Loucy (cell line): ENCODE measurements around the gene FBLL1.

ENCODE experiments used
- H2AFZ ChIP-seq: fragments of 200-600 bp; sonication (generic); 2 replicates; pipeline ENCODE4 v1.6.0; 2016; ENCODE audit warnings: antibody characterized with exemption, mild to moderate bottlenecking, low read length, moderate library complexity
- H3F3A ChIP-seq: fragments of 200-600 bp; 2 replicates; pipeline ENCODE4 v1.6.0; 2016; ENCODE audit warnings: antibody characterized with exemption, low read depth, mild to moderate bottlenecking
- H3K27me3 ChIP-seq: fragments of 200-600 bp; sonication (generic); 2 replicates; pipeline ENCODE4 v1.6.1; 2014; ENCODE audit warnings: low read length, mild to moderate bottlenecking; ENCODE audit not compliant: insufficient read depth, poor library complexity, severe bottlenecking
- H3K36me3 ChIP-seq: fragments of 200-600 bp; sonication (generic); 2 replicates; pipeline ENCODE4 v1.6.1; 2016; ENCODE audit warnings: low read length; ENCODE audit not compliant: insufficient read depth
- H3K4me1 ChIP-seq: fragments of 200-600 bp; sonication (generic); 2 replicates; pipeline ENCODE4 v1.5.1; 2014; ENCODE audit warnings: low read length, mild to moderate bottlenecking; ENCODE audit not compliant: insufficient read depth, poor library complexity, severe bottlenecking
- H3K4me2 ChIP-seq: fragments of 200-600 bp; sonication (generic); 2 replicates; pipeline ENCODE4 v1.6.0; 2014; ENCODE audit warnings: antibody characterized with exemption, low read length, low read depth, mild to moderate bottlenecking; ENCODE audit not compliant: poor library complexity, severe bottlenecking
- H3K4me3 ChIP-seq: fragments of 200-600 bp; sonication (generic); 2 replicates; pipeline ENCODE4 v1.5.1; 2014; ENCODE audit warnings: low read length, mild to moderate bottlenecking, mixed read lengths; ENCODE audit not compliant: poor library complexity, severe bottlenecking
- H3K79me2 ChIP-seq: fragments of 200-600 bp; sonication (generic); 2 replicates; pipeline ENCODE4 v1.6.1; 2014; ENCODE audit warnings: low read length; ENCODE audit not compliant: insufficient read depth
- H3K9ac ChIP-seq: fragments of 200-600 bp; sonication (generic); 2 replicates; pipeline ENCODE4 v1.6.0; 2014; ENCODE audit warnings: mild to moderate bottlenecking, low read depth, low read length, moderate library complexity; ENCODE audit not compliant: poor library complexity, severe bottlenecking
- H3K9me2 ChIP-seq: fragments of 200-600 bp; sonication (generic); replicated peaks from 2 replicates; pipeline ENCODE4 v1.6.1; 2016; ENCODE audit warnings: low read depth, low read length, mixed read lengths
- H3K9me3 ChIP-seq: fragments of 200-600 bp; sonication (generic); 2 replicates; pipeline ENCODE4 v1.6.1; 2014; ENCODE audit warnings: mild to moderate bottlenecking, antibody characterized with exemption, low read length, low read depth; ENCODE audit not compliant: insufficient read depth
- H4K20me1 ChIP-seq: fragments of 200-600 bp; sonication (generic); 2 replicates; pipeline ENCODE4 v1.6.0; 2014; ENCODE audit warnings: antibody characterized with exemption, low read length, mild to moderate bottlenecking; ENCODE audit not compliant: insufficient read depth, poor library complexity, severe bottlenecking
- EZH2phosphoT487 ChIP-seq: fragments of 200-600 bp; IDR thresholded peaks from 2 replicates; pipeline ENCODE4 v1.6.1; 2018; ENCODE audit warnings: antibody characterized with exemption, mild to moderate bottlenecking, moderate library complexity, borderline replicate concordance
- TF ChIP-seq, protein P1 (sequence below): fragments of 200-600 bp; sonication (generic); conservative IDR thresholded peaks from 2 replicates; pipeline ENCODE4 v1.5.1; 2014; ENCODE audit warnings: mild to moderate bottlenecking, antibody characterized with exemption, low read length

FBLL1 gene

DNA sequence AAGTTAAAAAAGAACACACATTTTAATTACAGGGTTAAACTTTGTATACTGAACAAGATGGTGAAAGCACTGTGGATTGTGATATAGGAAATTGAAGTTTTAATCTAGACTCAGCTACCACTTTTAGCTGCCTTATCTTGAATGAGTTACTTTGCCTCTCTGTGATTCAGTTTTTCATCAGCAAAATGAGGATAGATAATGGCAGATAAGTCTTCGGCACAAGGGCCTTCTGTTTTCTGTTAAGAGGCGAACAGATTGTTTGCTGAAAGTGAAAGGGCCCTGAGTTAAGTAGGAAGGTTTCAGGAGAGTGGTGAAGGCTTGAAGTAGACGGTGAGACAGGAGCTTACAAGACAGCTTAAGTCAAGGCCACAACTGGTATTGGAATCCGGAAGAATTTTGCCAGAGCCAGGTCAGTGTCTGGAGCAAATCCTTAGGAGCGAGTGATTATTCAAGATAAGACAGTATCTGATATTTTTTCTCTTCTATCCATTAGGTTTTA is 35.0 kb upstream of the FBLL1 start:
- Histone ChIP-seq H3K4me2 (no peak overlapping the region), H3K27me3 (no peaks in the 10 kb centered on the region), H3K9me3 (no peaks in the 10 kb centered on the region), H3K36me3 (peaks cover 49% of the 10 kb centered on the region), H3K4me3 (no peak overlapping the region), H3K9me2 (no peaks in the 10 kb centered on the region), H4K20me1 (no peaks in the 10 kb centered on the region), H2AFZ (no peak overlapping the region), H3F3A (no peaks in the 10 kb centered on the region), H3K9ac (no peak overlapping the region), H3K4me1 (no peaks in the 10 kb centered on the region), H3K79me2 (peaks cover 6% of the 10 kb centered on the region; the same call in 1 of the 2 replicates)
- no peak for TF ChIP-seq EZH2phosphoT487
- TF ChIP-seq, protein P1, sequence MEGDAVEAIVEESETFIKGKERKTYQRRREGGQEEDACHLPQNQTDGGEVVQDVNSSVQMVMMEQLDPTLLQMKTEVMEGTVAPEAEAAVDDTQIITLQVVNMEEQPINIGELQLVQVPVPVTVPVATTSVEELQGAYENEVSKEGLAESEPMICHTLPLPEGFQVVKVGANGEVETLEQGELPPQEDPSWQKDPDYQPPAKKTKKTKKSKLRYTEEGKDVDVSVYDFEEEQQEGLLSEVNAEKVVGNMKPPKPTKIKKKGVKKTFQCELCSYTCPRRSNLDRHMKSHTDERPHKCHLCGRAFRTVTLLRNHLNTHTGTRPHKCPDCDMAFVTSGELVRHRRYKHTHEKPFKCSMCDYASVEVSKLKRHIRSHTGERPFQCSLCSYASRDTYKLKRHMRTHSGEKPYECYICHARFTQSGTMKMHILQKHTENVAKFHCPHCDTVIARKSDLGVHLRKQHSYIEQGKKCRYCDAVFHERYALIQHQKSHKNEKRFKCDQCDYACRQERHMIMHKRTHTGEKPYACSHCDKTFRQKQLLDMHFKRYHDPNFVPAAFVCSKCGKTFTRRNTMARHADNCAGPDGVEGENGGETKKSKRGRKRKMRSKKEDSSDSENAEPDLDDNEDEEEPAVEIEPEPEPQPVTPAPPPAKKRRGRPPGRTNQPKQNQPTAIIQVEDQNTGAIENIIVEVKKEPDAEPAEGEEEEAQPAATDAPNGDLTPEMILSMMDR, result no peak

DNA sequence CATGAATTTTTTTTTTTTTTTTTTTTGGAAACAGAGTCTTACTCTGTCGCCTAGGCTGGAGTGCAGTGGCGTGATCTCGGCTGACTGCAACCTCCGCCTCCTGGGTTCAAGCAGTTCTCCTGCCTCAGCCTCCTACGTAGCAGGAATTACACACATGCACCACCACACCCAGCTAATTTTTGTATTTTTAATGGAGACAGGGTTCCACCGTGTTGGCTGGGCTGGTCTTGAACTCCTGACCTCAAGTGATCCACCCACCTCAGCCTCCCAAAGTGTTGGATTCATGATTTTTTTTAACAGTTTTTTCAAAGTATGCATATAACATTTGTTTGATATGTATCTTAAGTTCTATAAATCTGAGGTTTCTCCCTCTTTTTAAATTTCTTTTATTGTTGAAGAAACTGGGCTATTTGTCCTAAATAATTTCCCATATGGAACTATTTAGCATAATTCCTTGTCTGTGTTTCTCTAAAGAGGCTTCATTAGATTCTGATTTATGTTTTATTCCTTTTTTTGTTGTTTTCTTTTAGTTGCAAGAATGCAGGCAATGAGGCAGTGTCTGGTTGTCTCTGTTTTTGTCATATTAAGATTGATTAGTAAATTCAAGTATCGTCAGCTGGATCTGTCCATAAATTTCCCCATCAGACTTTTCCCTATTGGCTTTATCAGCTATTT is 26.4 kb upstream of the FBLL1 start:
- H3K9ac ChIP-seq, result no peak overlapping the region

DNA sequence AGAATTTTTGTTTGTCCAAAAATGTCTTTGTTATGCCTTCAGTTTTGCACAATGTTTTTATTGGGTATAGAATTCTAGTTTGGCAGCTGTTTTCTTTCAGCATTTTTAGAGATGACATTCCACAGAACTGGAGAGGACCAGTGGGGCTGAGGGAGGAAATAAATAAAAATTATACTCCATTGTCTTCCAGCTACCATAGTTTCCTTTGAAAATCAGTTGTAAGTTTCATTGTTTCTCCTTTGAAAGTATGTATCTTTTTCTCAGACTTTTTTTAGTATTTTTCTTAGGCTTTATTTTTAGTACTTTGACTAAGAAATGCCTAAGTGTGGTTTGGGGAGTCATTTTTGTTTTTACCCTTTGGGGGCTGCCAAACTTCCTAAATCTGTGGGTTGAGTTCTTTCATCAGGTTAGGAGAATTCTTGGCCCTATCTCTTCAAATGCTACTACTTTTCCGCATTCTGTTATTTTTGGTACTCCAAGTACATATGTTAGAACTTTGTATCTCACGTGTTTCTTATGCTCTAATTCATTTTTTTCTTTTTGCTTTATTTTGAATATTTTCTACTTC is 15.2 kb upstream of the FBLL1 start:
- TF ChIP-seq EZH2phosphoT487, result no peak
- TF ChIP-seq, protein P1, result no peak
- Histone ChIP-seq H3K79me2 (no peaks in the 10 kb centered on the region), H3K4me2 (no peak overlapping the region), H3K4me1 (no peaks in the 10 kb centered on the region), H3K9me3 (no peaks in the 10 kb centered on the region), H3K4me3 (no peak overlapping the region), H3F3A (no peaks in the 10 kb centered on the region), H4K20me1 (no peaks in the 10 kb centered on the region), H3K36me3 (peaks cover 45% of the 10 kb centered on the region; the same call in 1 of the 2 replicates), H3K9ac (no peak overlapping the region), H3K27me3 (no peaks in the 10 kb centered on the region), H2AFZ (no peak overlapping the region), H3K9me2 (no peaks in the 10 kb centered on the region)

More for the DNA sequence above, 26.4 kb upstream of the FBLL1 start:
- Histone ChIP-seq H3K4me2 (no peak overlapping the region), H3K27me3 (no peaks in the 10 kb centered on the region), H3K79me2 (no peaks in the 10 kb centered on the region), H3K9me2 (no peaks in the 10 kb centered on the region), H3K36me3 (peaks cover 24% of the 10 kb centered on the region; the same call in 1 of the 2 replicates), H2AFZ (no peak overlapping the region), H3K4me3 (no peak overlapping the region), H3K4me1 (no peaks in the 10 kb centered on the region), H3F3A (no peaks in the 10 kb centered on the region), H3K9me3 (no peaks in the 10 kb centered on the region), H4K20me1 (no peaks in the 10 kb centered on the region)
- TF ChIP-seq EZH2phosphoT487, result no peak
- TF ChIP-seq, protein P1, result no peak
